GM19328 (cell line): ENCODE measurements around the gene OAS1.
"Not testable (repeated sequence)": the region's sequence is repeated elsewhere in the genome, so short reads cannot be mapped to it uniquely, and the experiment has no call there.

Experiments
- ATAC-seq: cut with Tn5 transposase; IDR thresholded peaks from one replicate; pipeline ENCODE4 v1.9.1; 2021; ENCODE audit warnings: mild to moderate bottlenecking, moderate library complexity; ENCODE audit not compliant: unreplicated experiment

Gene OAS1

GRCh38 chr12:112898380-112898779 lies 8.4 kb upstream of the OAS1 start:
- ATAC-seq = no peak

- ATAC-seq = no peak
Observed at GRCh38 chr12:112900298-112901145, 6.2 kb upstream of the OAS1 start.

DNA sequence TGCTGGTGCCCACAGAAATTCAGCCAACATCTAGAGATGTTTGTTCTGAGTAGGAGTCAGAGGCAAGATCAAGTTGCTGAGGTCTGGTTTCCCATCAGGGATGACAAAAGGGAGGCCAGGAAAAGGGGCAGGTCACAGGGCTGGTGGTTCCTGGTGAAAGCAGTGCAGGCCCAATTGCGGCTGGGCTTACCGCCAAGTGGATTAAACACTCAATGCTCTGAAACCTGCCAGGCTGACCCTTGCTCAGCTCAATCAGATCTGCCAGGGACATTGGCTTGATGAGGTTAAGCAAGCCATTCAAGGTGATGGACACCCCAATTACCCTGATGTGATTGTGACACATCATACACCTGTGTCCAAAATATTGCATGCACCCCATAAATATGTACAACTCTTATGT lies 5.5 kb upstream of the OAS1 start:
- ATAC-seq = no peak

GRCh38 chr12:112904571-112904970 lies 2.2 kb upstream of the OAS1 start:
- ATAC-seq = no peak

DNA sequence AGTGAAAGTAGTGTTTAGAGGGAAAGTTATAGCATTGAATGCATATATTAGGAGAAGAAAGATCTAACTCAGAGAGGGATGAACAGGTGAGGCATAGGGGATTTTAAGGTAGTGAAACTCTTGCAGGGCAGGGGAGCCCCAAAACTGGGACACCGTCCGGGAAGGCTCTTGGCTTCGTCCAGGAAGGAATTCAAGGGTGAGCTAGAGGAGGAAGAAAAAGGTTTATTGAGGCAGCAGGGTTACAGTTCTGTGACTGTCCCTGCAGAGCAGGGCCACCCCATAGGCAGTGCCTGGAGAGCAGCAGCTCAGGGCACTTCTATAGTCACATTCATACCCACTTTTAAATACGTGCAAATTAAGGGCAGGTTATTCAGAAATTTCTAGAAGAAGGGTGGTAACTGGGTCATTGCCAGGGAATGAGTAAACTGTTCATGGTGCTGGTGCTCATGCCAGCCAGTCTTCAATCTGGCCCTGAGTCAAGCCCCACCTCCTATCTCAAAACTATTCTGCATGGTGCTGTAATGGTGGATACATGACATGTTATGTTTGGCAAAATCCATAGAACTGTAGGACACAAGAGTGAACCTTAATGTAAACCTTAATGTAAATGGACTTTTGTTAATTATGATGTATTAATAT lies 1.2 kb upstream of the OAS1 start:
- no peak for ATAC-seq

- ATAC-seq = peak; percentile 60
Observed at GRCh38 chr12:112907415-112908157, 824 bp downstream of the OAS1 start.

GRCh38 chr12:112908548-112908947 lies 1.8 kb downstream of the OAS1 start:
- no peak for ATAC-seq

GRCh38 chr12:112909693-112910092 lies 2.9 kb downstream of the OAS1 start:
- no peak for ATAC-seq

DNA sequence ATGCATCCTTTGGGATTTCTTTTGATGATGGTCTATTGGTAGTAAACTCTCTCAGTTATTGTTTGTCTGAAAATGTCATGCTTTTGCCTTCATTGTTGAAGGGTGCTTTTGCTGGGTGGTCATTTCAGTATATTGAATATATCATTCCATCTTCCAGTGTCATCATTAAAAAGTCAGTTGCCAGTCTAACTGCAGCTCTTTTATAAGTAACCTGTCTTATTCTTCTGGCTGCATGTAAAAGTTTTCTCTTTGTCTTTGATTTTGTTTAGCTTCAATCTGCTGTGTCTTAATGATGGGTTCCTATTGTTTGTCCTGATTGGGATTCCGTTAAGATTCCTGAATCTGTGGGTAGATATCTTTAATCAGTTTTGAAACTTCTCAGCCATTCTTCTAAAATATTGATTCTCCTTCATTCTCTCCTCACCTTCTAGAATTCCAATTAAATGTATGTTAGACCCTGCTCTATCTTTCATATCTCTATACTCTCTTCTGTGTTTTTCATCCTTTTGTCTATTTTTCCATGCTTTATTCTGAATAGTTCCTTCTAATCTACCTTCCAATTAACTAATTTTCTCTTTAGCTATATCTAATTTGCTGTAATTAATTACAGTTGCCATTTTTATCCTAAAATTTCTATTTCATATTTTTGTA lies 6.4 kb downstream of the OAS1 start:
- no peak for ATAC-seq

GRCh38 chr12:112913888-112914287 lies 7.1 kb downstream of the OAS1 start:
- not testable (repeated sequence) for ATAC-seq

- ATAC-seq = no peak
Observed at GRCh38 chr12:112916270-112916669, 9.5 kb downstream of the OAS1 start.

GRCh38 chr12:112919121-112919520 lies 12.4 kb downstream of the OAS1 start:
- no peak for ATAC-seq

- no peak for ATAC-seq
Observed at GRCh38 chr12:112924986-112925385, 18.2 kb downstream of the OAS1 start.

GRCh38 chr12:112926416-112927033 lies 19.8 kb downstream of the OAS1 start:
- ATAC-seq = not testable (repeated sequence)

- ATAC-seq = no peak
Observed at GRCh38 chr12:112927475-112927874, 20.7 kb downstream of the OAS1 start.

DNA sequence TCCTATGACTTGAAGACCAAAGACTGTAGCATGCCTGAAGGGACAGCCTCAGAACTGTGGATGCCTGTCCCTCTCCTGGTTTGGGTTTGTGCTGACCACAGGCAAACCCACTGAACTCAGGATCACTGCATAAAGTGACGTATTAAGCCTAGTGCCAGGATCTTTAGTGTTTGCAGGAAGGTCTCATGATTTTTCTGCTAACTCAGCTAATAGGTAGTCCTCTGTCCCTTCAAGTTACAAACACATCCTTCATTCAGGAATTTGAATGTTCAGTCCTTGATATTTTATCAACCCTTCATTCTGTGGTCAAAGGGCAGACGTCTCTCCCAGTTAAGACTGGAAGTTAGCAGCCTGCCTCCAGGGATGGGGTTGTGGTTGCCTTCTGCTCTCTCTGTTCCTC lies 21.2 kb downstream of the OAS1 start:
- no peak for ATAC-seq

DNA sequence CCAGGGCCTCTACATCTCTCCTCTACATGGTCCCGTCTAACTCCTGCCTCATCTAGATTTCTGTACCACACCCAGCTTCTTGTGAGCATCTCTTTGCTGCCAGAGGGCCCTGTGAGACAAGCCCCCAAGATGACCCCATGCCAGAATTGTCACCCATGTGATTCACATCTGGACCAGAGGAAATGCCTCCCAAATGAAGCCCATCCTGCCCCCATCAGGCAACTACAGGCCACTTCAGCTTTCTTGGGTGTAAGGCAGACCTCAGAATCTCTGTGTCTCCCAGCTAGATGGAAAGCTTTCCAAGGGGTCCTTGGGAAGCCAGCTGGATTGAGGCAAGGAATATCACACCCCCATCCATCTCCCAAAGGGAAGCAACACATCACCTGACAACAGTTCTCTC lies 22.2 kb downstream of the OAS1 start:
- ATAC-seq = no peak

DNA sequence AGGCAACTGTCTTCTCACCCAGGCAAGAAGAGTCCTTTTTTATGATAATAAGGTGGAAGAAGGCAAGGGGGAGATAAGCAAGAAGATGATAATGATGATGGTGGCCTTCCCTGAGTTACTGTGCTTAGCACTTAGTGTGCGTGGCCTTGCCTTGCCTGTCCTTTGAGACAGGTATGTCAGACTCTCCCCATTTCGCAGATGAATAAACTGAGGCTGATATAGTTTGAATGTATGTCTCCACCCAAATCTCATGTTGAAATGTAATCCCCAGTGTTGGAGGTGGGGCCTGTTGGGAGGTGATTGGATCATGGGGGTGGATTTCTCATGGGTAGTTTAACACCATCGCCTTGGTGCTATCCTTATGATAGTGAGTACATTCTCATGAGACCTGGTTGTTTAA lies 23.0 kb downstream of the OAS1 start:
- no peak for ATAC-seq

DNA sequence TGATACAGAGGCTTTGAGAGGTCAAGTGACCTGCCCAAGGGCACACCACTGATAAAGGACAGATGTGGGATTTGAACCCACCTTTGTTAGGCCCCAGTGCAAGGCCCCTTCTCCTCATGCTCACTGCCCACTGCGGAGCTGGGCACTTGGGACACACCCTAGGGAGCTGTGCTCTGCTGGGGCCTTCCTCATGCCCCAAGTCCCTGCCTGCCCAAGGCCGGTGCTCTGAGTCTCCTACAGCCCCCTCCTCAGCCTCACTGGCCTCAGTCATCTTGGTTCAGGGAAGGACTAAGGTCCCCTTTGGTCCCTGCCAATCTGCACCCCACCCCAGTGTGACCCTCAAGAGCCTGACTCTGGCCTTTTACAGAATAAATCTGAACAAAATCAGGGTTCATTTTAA lies 23.6 kb downstream of the OAS1 start:
- ATAC-seq = no peak

GRCh38 chr12:112932485-112933128 lies 25.8 kb downstream of the OAS1 start:
- ATAC-seq = no peak
